ENCODE results near the gene PHACTR4. TPM values are rescaled to one million over a fixed set of nuclear protein-coding genes. Genes with fewer than 3 reads are reported as not detected.

The PHACTR4 gene
- total and polyA plus RNA-seq, 2 of the 8 experiments (the other 6 are each of a cell fraction or from before 2014, with no cell fraction given) = 23.7 to 57.8 TPM

- Histone ChIP-seq H3K9me3 (ENCODE audit: insufficient read depth in 2 of 2, low read depth in 1 of 2, low read length in 1 of 2) (no peaks in the 10 kb centered on the region), H3K4me1 (replicated peaks in 1 of 4; ENCODE audit: control insufficient read depth in 3 of 4, insufficient read depth in 4 of 4, low read length in 3 of 4) (no peaks in the 10 kb centered on the region), H3K23ac (ENCODE audit: insufficient read length) (no peak overlapping the region), H3K4ac (replicated peaks; ENCODE audit: insufficient read length, low read depth, low read length) (no peak overlapping the region), H2BK120ac (replicated peaks; ENCODE audit: low read depth, low read length) (no peak overlapping the region), H3K79me1 (ENCODE audit: low read depth, low read length) (no peaks in the 10 kb centered on the region), H3K23me2 (ENCODE audit: low read depth, low read length) (no peaks in the 10 kb centered on the region), H3K36me3 (ENCODE audit: control insufficient read depth in 2 of 4, insufficient read depth in 4 of 4, low read length in 3 of 4) (peaks cover 10 to 20% (median 17%) of the 10 kb centered on the region in 4 experiments), H3K4me3 (ENCODE audit: extremely low read depth in 1 of 4, insufficient read depth in 2 of 4, low read depth in 3 of 4, low read length in 4 of 4) (no peak overlapping the region), H4K5ac (ENCODE audit: insufficient read length, low read depth, low read length) (no peak overlapping the region), H3K27me3 (replicated peaks in 1 of 4; ENCODE audit: control insufficient read depth in 3 of 4, extremely low read depth in 1 of 4, insufficient read depth in 3 of 4, low read length in 3 of 4) (no peaks in the 10 kb centered on the region), H3K27ac (ENCODE audit: low read depth, low read length) (no peak overlapping the region), H2AFZ (ENCODE audit: low read length) (no peak overlapping the region), H2BK20ac (ENCODE audit: low read length) (no peak overlapping the region), H3K4me2 (ENCODE audit: insufficient read depth in 1 of 2, low read depth in 2 of 2, low read length in 2 of 2) (no peak overlapping the region), H3K14ac (ENCODE audit: insufficient read length) (no peak overlapping the region), H3K9ac (replicated peaks in 1 of 4; ENCODE audit: extremely low read depth in 1 of 4, low read depth in 3 of 4, low read length in 3 of 4) (no peak overlapping the region), H2BK5ac (ENCODE audit: low read depth, low read length) (no peak overlapping the region), H2BK12ac (ENCODE audit: low read depth, low read length) (no peak overlapping the region), H4K8ac (ENCODE audit: extremely low read depth, insufficient read depth, low read length) (no peak overlapping the region), H2BK15ac (ENCODE audit: low read length) (no peak overlapping the region), H3K56ac (replicated peaks; ENCODE audit: insufficient read length, low read depth, low read length) (no peak overlapping the region), H2AK5ac (ENCODE audit: low read depth, low read length) (no peak overlapping the region), H3K18ac (ENCODE audit: extremely low read depth, low read length) (no peak overlapping the region), H4K20me1 (replicated peaks in 1 of 2; ENCODE audit: control insufficient read depth in 1 of 2, insufficient read depth in 2 of 2, low read length in 2 of 2) (peaks cover 0 to 2% of the 10 kb centered on the region in 2 experiments), H4K91ac (replicated peaks; ENCODE audit: insufficient read length, low read length) (no peak overlapping the region), H3K79me2 (ENCODE audit: control insufficient read depth in 1 of 2, insufficient read depth in 2 of 2, low read length in 2 of 2) (no peaks in the 10 kb centered on the region)
- DNase-seq (ENCODE audit: low read depth in 1 of 2, low spot score in 2 of 2) (no peak), FAIRE-seq (no peak)
- WGBS, 2 experiments (ENCODE audit: extremely low coverage in 1 of 2, insufficient coverage in 1 of 2, insufficient read length in 1 of 2, insufficient replicate concordance in 2 of 2, low coverage in 1 of 2, low lambda C conversion rate in 2 of 2, missing lambda C conversion rate in 1 of 2) = 69% methylated on average over 3 of the region's 3 CpGs; no CpG with 5 or more reads in 1 of the 2 experiments
- ChIA-PET CTCF (ENCODE audit: partially characterized antibody) (interaction anchor here (0.9 kb wide), 1 partner anchor 70 kb away, joined by 3 read pairs; no protein-coding TSS in a partner anchor), POLR2A (ENCODE audit: partially characterized antibody) (interaction anchor here (0.6 kb wide), 1 partner anchor 46 kb away, joined by 3 read pairs; no protein-coding TSS in a partner anchor)
- TF ChIP-seq BCL11A (IDR thresholded peaks at IDR 0.05; ENCODE audit: low read depth in 2 of 2, low read length in 2 of 2) (no peak), RFX5 (IDR thresholded peaks at IDR 0.05; ENCODE audit: borderline replicate concordance, low read depth, low read length) (no peak), RNF2 (IDR thresholded peaks at IDR 0.05; ENCODE audit: borderline replicate concordance, low read depth, low read length, missing control alignments, poor library complexity, severe bottlenecking) (no peak), MAFK (IDR thresholded peaks at IDR 0.05; ENCODE audit: low read depth, low read length) (no peak)
Observed at GRCh38 chr1:28466226-28466778, 96.8 kb downstream of the PHACTR4 start.

Measured in H1 (cell line).